Stimulated activated CD4-positive, alpha-beta T cell treated with anti-CD3 and anti-CD28 coated beads, Interleukin-4, amount 100 ng/mL, for 48 hours (primary cell): ENCODE measurements around the gene ARPC5.
"Not testable (repeated sequence)": the region's sequence is repeated elsewhere in the genome, so short reads cannot be mapped to it uniquely, and the experiment has no call there.

Experiments
- DNase-seq, 2 donors: peaks; one replicate each; pipeline ENCODE4 v3.0.0-alpha.2; 2020; ENCODE audit warnings: low read depth in 2 of 2

ARPC5 gene

GRCh38 chr1:183635606-183636333 lies at the start of gene ARPC5:
Gene ARPC5, minus strand, starts transcription at chr1:183635783. Its CDS starts 124 bp downstream, at chr1:183635659.
- DNase-seq, result peak; percentile 96 to 98

GRCh38 chr1:183685112-183685713 lies 49.6 kb upstream of the ARPC5 start:
- peak in 1 of 2 donors; percentile 4 for DNase-seq

- not testable (repeated sequence) for DNase-seq
Observed at GRCh38 chr1:183679363-183679762, 43.8 kb upstream of the ARPC5 start.

- no peak for DNase-seq
Observed at GRCh38 chr1:183678819-183679218, 43.2 kb upstream of the ARPC5 start.

- DNase-seq, result no peak
Observed at GRCh38 chr1:183676586-183677189, 41.1 kb upstream of the ARPC5 start.

- no peak for DNase-seq
Observed at GRCh38 chr1:183675883-183676585, 40.5 kb upstream of the ARPC5 start.

- no peak for DNase-seq
Observed at GRCh38 chr1:183675381-183675780, 39.8 kb upstream of the ARPC5 start.

- DNase-seq, result no peak
Observed at GRCh38 chr1:183674886-183675285, 39.3 kb upstream of the ARPC5 start.

- DNase-seq, result no peak
Observed at GRCh38 chr1:183674339-183674738, 38.8 kb upstream of the ARPC5 start.

GRCh38 chr1:183673605-183674323 lies 38.2 kb upstream of the ARPC5 start:
- DNase-seq, result no peak

- DNase-seq, result no peak
Observed at GRCh38 chr1:183670169-183670568, 34.6 kb upstream of the ARPC5 start.

- DNase-seq, result no peak
Observed at GRCh38 chr1:183656355-183656754, 20.8 kb upstream of the ARPC5 start.

GRCh38 chr1:183655562-183656075 lies 20.0 kb upstream of the ARPC5 start:
- DNase-seq, result peak; percentile 63 to 65

GRCh38 chr1:183654706-183655105 lies 19.1 kb upstream of the ARPC5 start:
- no peak for DNase-seq

GRCh38 chr1:183653876-183654451 lies 18.4 kb upstream of the ARPC5 start:
- no peak for DNase-seq

GRCh38 chr1:183653462-183653794 lies 17.8 kb upstream of the ARPC5 start:
- no peak for DNase-seq

GRCh38 chr1:183652547-183653461 lies 17.2 kb upstream of the ARPC5 start, which contains the start of gene APOBEC4:
Gene APOBEC4, minus strand, starts transcription at chr1:183653316. Its CDS starts 4,535 bp downstream, at chr1:183648781.
- no peak for DNase-seq

- DNase-seq, result no peak
Observed at GRCh38 chr1:183652107-183652506, 16.5 kb upstream of the ARPC5 start.

- no peak for DNase-seq
Observed at GRCh38 chr1:183651612-183652011, 16.0 kb upstream of the ARPC5 start.

- DNase-seq, result no peak
Observed at GRCh38 chr1:183648042-183648441, 12.5 kb upstream of the ARPC5 start.
